Measurements from ENCODE around the gene CNDP2.

GRCh38 chr18:74459889-74460288, 36.3 kb upstream of the CNDP2 start:
- TF ChIP-seq POLR2A (IDR thresholded peaks at IDR 0.05): no peak
- TF ChIP-seq CTCF (IDR thresholded peaks at IDR 0.05): no peak
- no peak for TF ChIP-seq POLR2AphosphoS5 (IDR thresholded peaks at IDR 0.05)
- TF ChIP-seq EP300 (IDR thresholded peaks at IDR 0.05): no peak
